ENCODE results near the gene ERBB4. TPM values are rescaled to one million over a fixed set of nuclear protein-coding genes. Genes with fewer than 3 reads are reported as not detected.

Gene ERBB4
- total RNA-seq, 6 donors from 2014 or later: 3.3 to 24.2 (median 11.7) TPM

DNA sequence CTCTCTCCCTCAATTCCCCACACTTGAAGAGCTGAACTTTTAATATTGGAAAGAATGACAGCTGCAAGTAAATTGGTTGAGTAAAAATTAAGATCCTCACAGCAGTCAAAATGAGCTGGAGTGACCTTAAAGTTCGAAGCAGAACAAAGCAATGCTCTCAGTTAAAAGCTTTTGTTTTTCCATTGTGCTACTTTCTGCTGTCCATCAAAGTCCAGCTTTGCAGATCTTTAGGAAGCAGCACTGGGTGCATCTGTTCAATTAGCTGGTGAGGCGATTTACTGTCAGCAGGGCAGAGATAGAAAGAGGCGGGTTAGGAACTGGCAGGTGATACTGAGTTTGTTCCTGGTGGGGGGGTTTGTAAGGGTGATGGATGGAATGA lies 1147.4 kb downstream of the ERBB4 start:
- no peak overlapping the region for H3K27ac ChIP-seq
- 65 to 73% methylated on average over 3 of the region's 3 CpGs for WGBS, 2 donors
- no peaks in the 10 kb centered on the region for H3K4me1 ChIP-seq
- no peak overlapping the region for H3K4me3 ChIP-seq
- H3K27me3 ChIP-seq: no peaks in the 10 kb centered on the region
- TF ChIP-seq POLR2A (IDR thresholded peaks at IDR 0.05) (no peak), POLR2AphosphoS5 (IDR thresholded peaks at IDR 0.05) (no peak), EP300 (IDR thresholded peaks at IDR 0.05) (no peak)
- TF ChIP-seq, protein P1, sequence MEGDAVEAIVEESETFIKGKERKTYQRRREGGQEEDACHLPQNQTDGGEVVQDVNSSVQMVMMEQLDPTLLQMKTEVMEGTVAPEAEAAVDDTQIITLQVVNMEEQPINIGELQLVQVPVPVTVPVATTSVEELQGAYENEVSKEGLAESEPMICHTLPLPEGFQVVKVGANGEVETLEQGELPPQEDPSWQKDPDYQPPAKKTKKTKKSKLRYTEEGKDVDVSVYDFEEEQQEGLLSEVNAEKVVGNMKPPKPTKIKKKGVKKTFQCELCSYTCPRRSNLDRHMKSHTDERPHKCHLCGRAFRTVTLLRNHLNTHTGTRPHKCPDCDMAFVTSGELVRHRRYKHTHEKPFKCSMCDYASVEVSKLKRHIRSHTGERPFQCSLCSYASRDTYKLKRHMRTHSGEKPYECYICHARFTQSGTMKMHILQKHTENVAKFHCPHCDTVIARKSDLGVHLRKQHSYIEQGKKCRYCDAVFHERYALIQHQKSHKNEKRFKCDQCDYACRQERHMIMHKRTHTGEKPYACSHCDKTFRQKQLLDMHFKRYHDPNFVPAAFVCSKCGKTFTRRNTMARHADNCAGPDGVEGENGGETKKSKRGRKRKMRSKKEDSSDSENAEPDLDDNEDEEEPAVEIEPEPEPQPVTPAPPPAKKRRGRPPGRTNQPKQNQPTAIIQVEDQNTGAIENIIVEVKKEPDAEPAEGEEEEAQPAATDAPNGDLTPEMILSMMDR (IDR thresholded peaks at IDR 0.05): no peak
- ATAC-seq (ENCODE audit: low FRiP score in 2 of 2) (no peak), DNase-seq (no peak)
- H3K9me3 ChIP-seq: no peaks in the 10 kb centered on the region
- no peaks in the 10 kb centered on the region for H3K36me3 ChIP-seq

GRCh38 chr2:211390536-211391188 lies 1147.9 kb downstream of the ERBB4 start:
- Histone ChIP-seq H3K9me3 (no peaks in the 10 kb centered on the region), H3K4me1 (no peaks in the 10 kb centered on the region), H3K27me3 (no peaks in the 10 kb centered on the region), H3K36me3 (no peaks in the 10 kb centered on the region), H3K4me3 (no peak overlapping the region), H3K27ac (no peak overlapping the region)
- DNase-seq: no peak
- no peak for TF ChIP-seq POLR2A (IDR thresholded peaks at IDR 0.05)
- no peak for TF ChIP-seq EP300 (IDR thresholded peaks at IDR 0.05)
- no peak for TF ChIP-seq POLR2AphosphoS5 (IDR thresholded peaks at IDR 0.05)
- ATAC-seq (ENCODE audit: low FRiP score in 2 of 2): no peak
- 74 to 82% methylated on average over 5 of the region's 5 CpGs for WGBS, 2 donors

DNA sequence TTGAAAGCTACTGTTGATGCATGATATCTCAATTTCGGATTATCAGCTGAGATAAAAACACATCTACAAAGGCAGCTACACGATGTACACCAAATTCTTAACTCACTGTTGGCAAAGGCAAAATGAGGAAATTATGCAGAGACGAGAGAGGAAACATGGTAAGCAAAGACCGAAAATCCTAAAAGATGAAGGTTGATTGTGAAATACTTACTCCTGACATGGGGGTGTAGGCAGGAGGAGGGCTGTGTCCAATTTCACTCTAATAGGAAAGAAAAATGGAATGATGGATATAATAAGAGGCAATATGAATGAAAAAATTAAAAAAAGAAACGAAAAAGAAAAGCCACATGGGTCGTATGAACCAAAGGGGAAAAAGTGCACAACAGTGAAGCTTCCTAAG lies 1150.9 kb downstream of the ERBB4 start:
- Histone ChIP-seq H3K27ac (no peak overlapping the region), H3K4me3 (no peak overlapping the region), H3K36me3 (no peaks in the 10 kb centered on the region), H3K9me3 (no peaks in the 10 kb centered on the region), H3K4me1 (no peaks in the 10 kb centered on the region), H3K27me3 (no peaks in the 10 kb centered on the region)
- DNase-seq: no peak
- TF ChIP-seq, protein P1 (IDR thresholded peaks at IDR 0.05): no peak
- TF ChIP-seq POLR2AphosphoS5 (IDR thresholded peaks at IDR 0.05) (no peak), POLR2A (IDR thresholded peaks at IDR 0.05) (no peak), EP300 (IDR thresholded peaks at IDR 0.05) (no peak)
- ATAC-seq (ENCODE audit: low FRiP score in 2 of 2): no peak
- WGBS, 2 donors: 74 to 76% methylated on average over 6 of the region's 6 CpGs

- H3K27ac ChIP-seq: no peak overlapping the region
Measured at GRCh38 chr2:211380041-211380440, 1158.6 kb downstream of the ERBB4 start.

DNA sequence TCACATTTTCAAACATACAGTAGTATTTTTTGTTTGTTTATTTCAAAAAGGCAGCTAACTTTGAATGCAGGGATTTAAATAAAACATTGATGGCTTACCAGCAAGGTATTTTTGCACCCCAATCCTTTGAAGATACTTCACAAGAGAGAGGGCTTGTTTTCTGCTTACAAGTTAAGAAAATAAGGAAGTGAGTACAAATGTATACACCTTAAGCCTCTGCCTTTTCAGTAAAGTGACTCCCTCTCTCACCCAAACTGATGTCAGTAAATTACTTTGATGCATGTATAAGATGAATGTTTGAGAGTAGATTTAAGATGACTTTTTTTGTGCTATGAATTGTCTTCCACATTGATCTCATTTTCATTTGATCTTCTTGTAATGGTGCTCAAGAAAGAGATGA lies 1162.2 kb downstream of the ERBB4 start:
- no peak overlapping the region for H3K27ac ChIP-seq
- DNase-seq (no peak), ATAC-seq (ENCODE audit: low FRiP score in 2 of 2) (no peak)
- TF ChIP-seq POLR2AphosphoS5 (IDR thresholded peaks at IDR 0.05) (no peak), EP300 (IDR thresholded peaks at IDR 0.05) (no peak), POLR2A (IDR thresholded peaks at IDR 0.05) (no peak)
- TF ChIP-seq, protein P1 (IDR thresholded peaks at IDR 0.05): no peak
- H3K4me1 ChIP-seq: no peaks in the 10 kb centered on the region
- H3K27me3 ChIP-seq: no peaks in the 10 kb centered on the region
- H3K4me3 ChIP-seq: no peak overlapping the region
- no peaks in the 10 kb centered on the region for H3K9me3 ChIP-seq
- H3K36me3 ChIP-seq: no peaks in the 10 kb centered on the region

More at GRCh38 chr2:211380041-211380440, 1158.6 kb downstream of the ERBB4 start:
- DNase-seq (no peak), ATAC-seq (ENCODE audit: low FRiP score in 2 of 2) (no peak)
- no peaks in the 10 kb centered on the region for H3K27me3 ChIP-seq
- H3K4me1 ChIP-seq: no peaks in the 10 kb centered on the region
- TF ChIP-seq, protein P1 (IDR thresholded peaks at IDR 0.05): no peak
- TF ChIP-seq POLR2A (IDR thresholded peaks at IDR 0.05) (no peak), EP300 (IDR thresholded peaks at IDR 0.05) (no peak), POLR2AphosphoS5 (IDR thresholded peaks at IDR 0.05) (no peak)
- no peaks in the 10 kb centered on the region for H3K36me3 ChIP-seq
- no peaks in the 10 kb centered on the region for H3K9me3 ChIP-seq
- H3K4me3 ChIP-seq: no peak overlapping the region
- 80 to 89% methylated on average over 2 of the region's 2 CpGs for WGBS, 2 donors
